IMR-90 (cell line): ENCODE data around the gene BCL2. TPM values are rescaled to one million over a fixed set of nuclear protein-coding genes. Genes with fewer than 3 reads are reported as not detected.

ENCODE experiments used
- ATAC-seq: fragments of 200-7000 bp; cut with Tn5 transposase; 2 replicates; pipeline ENCODE4 v1.9.1; 2020; ENCODE audit warnings: low read depth, mild to moderate bottlenecking, moderate library complexity
- BruUV-seq: library from RNA; stranded (reverse); fragments of 400-500 nt; replicated peaks from 2 replicates; lab custom pipeline; 2021; lab: Mats Ljungman, UMichigan
- CTCF ChIA-PET: fragments of 300-600 bp; formaldehyde crosslinking; extraction: SDS; loops from one replicate; lab custom pipeline; 2021; ENCODE audit warnings: antibody characterized with exemption; lab: Yijun Ruan, JAX
- POLR2A ChIA-PET: fragments of 300-600 bp; sonication (Branson Sonifier 250); formaldehyde crosslinking; loops from one replicate; lab custom pipeline; 2022; ENCODE audit warnings: antibody characterized with exemption; ENCODE audit not compliant: unreplicated experiment; lab: Charles Lee
- DNase-seq: peaks from one replicate; pipeline ENCODE4 v3.0.0; 2013
- H2AFZ ChIP-seq: replicated peaks from 2 replicates; pipeline ENCODE3; 2013; ENCODE audit warnings: low read length, mild to moderate bottlenecking; ENCODE audit not compliant: poor library complexity
- H2AK5ac ChIP-seq: 2 replicates; pipeline ENCODE4 v1.6.1; 2013; ENCODE audit warnings: low read depth, low read length, inconsistent platforms
- H2AK9ac ChIP-seq: replicated peaks from 2 replicates; pipeline ENCODE3; 2013; ENCODE audit warnings: mild to moderate bottlenecking, low read depth, low read length, moderate library complexity; ENCODE audit not compliant: poor library complexity
- H2BK120ac ChIP-seq: 2 replicates; pipeline ENCODE4 v1.6.1; 2013; ENCODE audit warnings: low read depth, low read length, inconsistent platforms
- H2BK15ac ChIP-seq: 3 replicates; pipeline ENCODE4 v1.6.1; 2013; ENCODE audit warnings: low read depth, low read length, inconsistent platforms
- H2BK20ac ChIP-seq: 2 replicates; pipeline ENCODE4 v1.6.1; 2013; ENCODE audit warnings: low read depth, mild to moderate bottlenecking, inconsistent platforms, low read length, moderate library complexity
- H2BK5ac ChIP-seq: 2 replicates; pipeline ENCODE4 v1.6.1; 2013; ENCODE audit warnings: mild to moderate bottlenecking, low read depth, low read length, inconsistent platforms; ENCODE audit not compliant: poor library complexity, severe bottlenecking
- H3K14ac ChIP-seq: replicated peaks from 2 replicates; pipeline ENCODE4 v1.6.1; 2013; ENCODE audit warnings: low read depth, low read length, inconsistent platforms
- H3K18ac ChIP-seq: 2 replicates; pipeline ENCODE4 v1.6.1; 2013; ENCODE audit warnings: low read depth, low read length, control low read depth
- H3K23ac ChIP-seq: 2 replicates; pipeline ENCODE4 v1.6.1; 2013; ENCODE audit warnings: low read depth, low read length, inconsistent platforms
- H3K27ac ChIP-seq: 2 replicates; pipeline ENCODE4 v1.5.1; 2013; ENCODE audit warnings: mild to moderate bottlenecking, control low read depth, low read length; ENCODE audit not compliant: insufficient read depth
- H3K27me3 ChIP-seq: 2 replicates; pipeline ENCODE4 v1.6.1; 2013; ENCODE audit warnings: low read length; ENCODE audit not compliant: control insufficient read depth, insufficient read depth
- H3K36me3 ChIP-seq: 2 replicates; pipeline ENCODE4 v1.6.1; 2013; ENCODE audit warnings: low read length, mixed read lengths; ENCODE audit not compliant: control insufficient read depth, insufficient read depth
- H3K4ac ChIP-seq: 2 replicates; pipeline ENCODE4 v1.6.1; 2013; ENCODE audit warnings: low read depth, low read length, inconsistent platforms
- H3K4me1 ChIP-seq: 2 replicates; pipeline ENCODE4 v1.6.1; 2013; ENCODE audit warnings: low read length, mixed read lengths; ENCODE audit not compliant: control insufficient read depth, insufficient read depth
- H3K4me2 ChIP-seq: 2 replicates; pipeline ENCODE4 v1.6.1; 2013; ENCODE audit warnings: low read depth, mild to moderate bottlenecking, control low read depth, low read length, moderate library complexity
- H3K4me3 ChIP-seq: 2 replicates; pipeline ENCODE4 v1.5.1; 2013; ENCODE audit warnings: low read depth, mild to moderate bottlenecking, control low read depth, low read length, moderate library complexity; ENCODE audit not compliant: insufficient read depth
- H3K56ac ChIP-seq: 2 replicates; pipeline ENCODE4 v1.6.1; 2013; ENCODE audit warnings: low read length, inconsistent platforms; ENCODE audit not compliant: insufficient read depth; ENCODE audit errors: extremely low read depth
- H3K79me1 ChIP-seq, 2 experiments: 2 replicates each; pipeline ENCODE4 v1.6.1; 2013; ENCODE audit warnings: low read length in 2 of 2, inconsistent platforms in 1 of 2, low read depth in 1 of 2
- H3K9ac ChIP-seq: 2 replicates; pipeline ENCODE4 v1.6.1; 2013; ENCODE audit warnings: low read depth, low read length, control low read depth
- H3K9me1 ChIP-seq: 2 replicates; pipeline ENCODE4 v1.6.1; 2013; ENCODE audit warnings: low read length, inconsistent platforms; ENCODE audit not compliant: insufficient read depth
- H3K9me3 ChIP-seq: 2 replicates; pipeline ENCODE4 v1.6.1; 2013; ENCODE audit warnings: low read length; ENCODE audit not compliant: control insufficient read depth, insufficient read depth
- H4K20me1 ChIP-seq: 2 replicates; pipeline ENCODE4 v1.6.1; 2013; ENCODE audit warnings: low read length, inconsistent platforms; ENCODE audit not compliant: insufficient read depth
- H4K5ac ChIP-seq: 2 replicates; pipeline ENCODE4 v1.6.1; 2013; ENCODE audit warnings: mild to moderate bottlenecking, low read depth, low read length, control low read depth
- H4K8ac ChIP-seq, 2 experiments: 2 replicates each; pipeline ENCODE4 v1.6.1; 2013; ENCODE audit warnings: low read depth in 2 of 2, low read length in 2 of 2, control low read depth in 1 of 2, inconsistent platforms in 1 of 2
- H4K91ac ChIP-seq: 2 replicates; pipeline ENCODE4 v1.6.1; 2013; ENCODE audit warnings: low read depth, low read length, inconsistent platforms; ENCODE audit not compliant: insufficient read depth
- CEBPB ChIP-seq: IDR thresholded peaks from 2 replicates; pipeline ENCODE4 v1.6.1; 2012; ENCODE audit warnings: low read depth, low read length, improper control_type of control experiment
- CHD1 ChIP-seq: IDR thresholded peaks from 2 replicates; pipeline ENCODE4 v1.6.1; 2012; ENCODE audit warnings: low read depth, low read length, improper control_type of control experiment
- MAFK ChIP-seq: IDR thresholded peaks from 2 replicates; pipeline ENCODE4 v1.6.1; 2012; ENCODE audit warnings: low read depth, low read length, improper control_type of control experiment
- MAZ ChIP-seq: IDR thresholded peaks from 2 replicates; pipeline ENCODE4 v1.6.1; 2012; ENCODE audit warnings: low read depth, mild to moderate bottlenecking, low read length, improper control_type of control experiment, moderate library complexity, borderline replicate concordance
- POLR2A ChIP-seq: IDR thresholded peaks from 2 replicates; pipeline ENCODE4 v1.6.1; 2012; ENCODE audit warnings: mild to moderate bottlenecking, low read depth, low read length
- RAD21 ChIP-seq: IDR thresholded peaks from 2 replicates; pipeline ENCODE4 v1.6.1; 2012; ENCODE audit warnings: low read length, improper control_type of control experiment
- RCOR1 ChIP-seq: IDR thresholded peaks from 2 replicates; pipeline ENCODE4 v1.6.1; 2012; ENCODE audit warnings: mild to moderate bottlenecking, low read length, improper control_type of control experiment; ENCODE audit not compliant: insufficient replicate concordance
- WGBS, 2 experiments: methylation state at CpG; one replicate each; pipeline versions ENCODE4 v1.1.5 to v1.1.7; 2013; ENCODE audit warnings: missing lambda C conversion rate in 2 of 2; ENCODE audit not compliant: insufficient read length in 1 of 2; ENCODE audit errors: extremely low coverage in 2 of 2; 5-methylcytosine and 5-hydroxymethylcytosine counted together
- dilution Hi-C: fragments of 300-500 bp; cut with HindIII; formaldehyde crosslinking; loops from one replicate; pipeline ENCODE4 v1.14.3; 2018; ENCODE audit warnings: low sequenced_read_pairs; ENCODE audit not compliant: unreplicated experiment
- in situ Hi-C: fragments of 300-500 bp; cut with MboI; formaldehyde crosslinking; loops from 3 replicates; pipeline ENCODE4 v1.14.3; 2019; ENCODE audit warnings: low sequenced_read_pairs, inconsistent platforms, mixed read lengths
- intact Hi-C: fragments of 100-400 bp; cut with micrococcal nuclease; formaldehyde crosslinking; loops from 2 replicates; pipeline ENCODE4 v1.10.0; 2022
- polyA plus RNA-seq, 3 experiments: library from polyadenylated mRNA; depleted of rRNA; stranded (reverse); fragments of >200 nt; gene quantifications; 2 replicates each; pipeline ENCODE4 v1.2.3, GENCODE V29; 2012; ENCODE audit warnings: low replicate concordance in 1 of 3
- total RNA-seq: library from RNA; depleted of rRNA; stranded (reverse); fragments of >200 nt; gene quantifications from 2 replicates; pipeline ENCODE4 v1.2.3, GENCODE V29; 2012
- TF ChIP-seq, protein P1 (sequence below): conservative IDR thresholded peaks from 2 replicates; pipeline ENCODE4 v1.5.1; 2012; ENCODE audit warnings: mild to moderate bottlenecking, low read depth, low read length, improper control_type of control experiment
- TF ChIP-seq, protein P2 (sequence below): fragments of 150-350 bp; IDR thresholded peaks from 2 replicates; pipeline ENCODE4 v1.6.1; 2017; ENCODE audit warnings: mild to moderate bottlenecking, antibody characterized with exemption, low read length, low read depth

BCL2 gene
- total and polyA plus RNA-seq, 2 of the 4 experiments (the other 2 are of a cell fraction): 0.24 to 0.54 TPM

DNA sequence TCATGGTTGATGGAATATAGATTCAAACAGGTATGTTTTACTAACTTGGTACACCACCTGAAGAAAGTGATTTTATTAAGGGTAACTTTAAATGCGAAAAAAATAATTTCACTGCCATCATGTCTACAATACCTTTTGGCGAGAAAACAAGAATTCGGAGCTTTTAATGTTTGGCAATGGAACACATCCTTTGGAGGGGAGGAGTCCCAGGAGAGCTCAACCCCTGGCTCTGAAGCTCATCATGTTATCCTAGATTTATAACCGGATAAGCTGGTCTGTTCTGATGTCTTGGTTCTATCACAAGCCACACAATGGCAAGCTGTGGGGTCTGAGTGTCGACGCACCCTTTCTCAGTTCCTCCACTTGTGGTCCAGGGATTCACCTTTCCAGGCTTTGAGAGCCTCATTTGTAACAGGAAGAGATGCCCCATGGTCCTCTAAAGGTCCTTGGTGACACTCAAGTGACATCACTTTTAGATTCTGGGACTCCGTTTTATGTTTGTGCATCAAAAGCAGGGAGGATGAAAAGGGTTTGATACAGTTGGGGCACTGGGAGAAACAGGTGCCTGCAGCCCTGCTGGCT is 172.7 kb downstream of the BCL2 start:
- H3K56ac ChIP-seq: no peak overlapping the region
- intact Hi-C loops (no loop called here), in situ Hi-C loops (no loop called here), dilution Hi-C loops (no loop called here)
- TF ChIP-seq RCOR1 (no peak), CEBPB (no peak), POLR2A (no peak), RAD21 (no peak), MAFK (no peak), MAZ (no peak), CHD1 (no peak)
- TF ChIP-seq, protein P1, sequence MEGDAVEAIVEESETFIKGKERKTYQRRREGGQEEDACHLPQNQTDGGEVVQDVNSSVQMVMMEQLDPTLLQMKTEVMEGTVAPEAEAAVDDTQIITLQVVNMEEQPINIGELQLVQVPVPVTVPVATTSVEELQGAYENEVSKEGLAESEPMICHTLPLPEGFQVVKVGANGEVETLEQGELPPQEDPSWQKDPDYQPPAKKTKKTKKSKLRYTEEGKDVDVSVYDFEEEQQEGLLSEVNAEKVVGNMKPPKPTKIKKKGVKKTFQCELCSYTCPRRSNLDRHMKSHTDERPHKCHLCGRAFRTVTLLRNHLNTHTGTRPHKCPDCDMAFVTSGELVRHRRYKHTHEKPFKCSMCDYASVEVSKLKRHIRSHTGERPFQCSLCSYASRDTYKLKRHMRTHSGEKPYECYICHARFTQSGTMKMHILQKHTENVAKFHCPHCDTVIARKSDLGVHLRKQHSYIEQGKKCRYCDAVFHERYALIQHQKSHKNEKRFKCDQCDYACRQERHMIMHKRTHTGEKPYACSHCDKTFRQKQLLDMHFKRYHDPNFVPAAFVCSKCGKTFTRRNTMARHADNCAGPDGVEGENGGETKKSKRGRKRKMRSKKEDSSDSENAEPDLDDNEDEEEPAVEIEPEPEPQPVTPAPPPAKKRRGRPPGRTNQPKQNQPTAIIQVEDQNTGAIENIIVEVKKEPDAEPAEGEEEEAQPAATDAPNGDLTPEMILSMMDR: no peak
- TF ChIP-seq, protein P2, sequence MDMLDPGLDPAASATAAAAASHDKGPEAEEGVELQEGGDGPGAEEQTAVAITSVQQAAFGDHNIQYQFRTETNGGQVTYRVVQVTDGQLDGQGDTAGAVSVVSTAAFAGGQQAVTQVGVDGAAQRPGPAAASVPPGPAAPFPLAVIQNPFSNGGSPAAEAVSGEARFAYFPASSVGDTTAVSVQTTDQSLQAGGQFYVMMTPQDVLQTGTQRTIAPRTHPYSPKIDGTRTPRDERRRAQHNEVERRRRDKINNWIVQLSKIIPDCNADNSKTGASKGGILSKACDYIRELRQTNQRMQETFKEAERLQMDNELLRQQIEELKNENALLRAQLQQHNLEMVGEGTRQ: no peak
- H3K79me1 ChIP-seq: no peaks in the 10 kb centered on the region
- no peak overlapping the region for H3K18ac ChIP-seq
- ChIA-PET POLR2A (no interaction called here), CTCF (interaction anchor here (0.6 kb wide), 1 partner anchor 177 kb away, joined by 4 read pairs; no protein-coding TSS in a partner anchor)
- no peak overlapping the region for H2BK5ac ChIP-seq
- no peak overlapping the region for H2AK5ac ChIP-seq
- H4K8ac ChIP-seq: no peak overlapping the region
- no peak overlapping the region for H4K5ac ChIP-seq
- no peak overlapping the region for H3K4me2 ChIP-seq
- no peak for ATAC-seq
- no peak overlapping the region for H2AK9ac ChIP-seq
- H3K4me1 ChIP-seq: peaks cover 2% of the 10 kb centered on the region; the same call in 1 of the 2 replicates
- WGBS, 2 experiments: no CpG with 5 or more reads among the region's 7 CpGs
- no peaks in the 10 kb centered on the region for H3K36me3 ChIP-seq
- H3K14ac ChIP-seq: no peak overlapping the region
- H3K9me1 ChIP-seq: no peaks in the 10 kb centered on the region
- BruUV-seq: no TSS peak
- H3K9me3 ChIP-seq: no peaks in the 10 kb centered on the region
- no peak overlapping the region for H2BK120ac ChIP-seq
- no peak overlapping the region for H3K9ac ChIP-seq
- H3K4me3 ChIP-seq: no peak overlapping the region
- peaks cover 16% of the 10 kb centered on the region for H3K27me3 ChIP-seq
- no peak overlapping the region for H3K4ac ChIP-seq
- no peak for DNase-seq
- H3K23ac ChIP-seq: no peak overlapping the region
- H2BK20ac ChIP-seq: no peak overlapping the region
- H2BK15ac ChIP-seq: no peak overlapping the region
- no peak overlapping the region for H3K27ac ChIP-seq
- H2AFZ ChIP-seq: no peak overlapping the region
- H4K91ac ChIP-seq: no peak overlapping the region
- no peaks in the 10 kb centered on the region for H4K20me1 ChIP-seq
